Peyer's patch (tissue), 4 donors: ENCODE results near the gene ATRN. TPM values are rescaled to one million over a fixed set of nuclear protein-coding genes. Genes with fewer than 3 reads are reported as not detected.

Experiments used
- DNase-seq, 3 donors: peaks; one replicate each; pipeline ENCODE4 v3.0.0-alpha.2; 2017 to 2019
- H3K27ac ChIP-seq, 4 donors: fragments of 200-600 bp; sonication (generic); one replicate each; pipeline ENCODE4 v1.5.1; 2016 to 2019
- H3K27me3 ChIP-seq, 2 donors: fragments of 200-600 bp; sonication (generic); one replicate each; pipeline ENCODE4 v1.5.1; 2019
- H3K36me3 ChIP-seq, 3 donors: fragments of 200-600 bp; sonication (generic); one replicate each; pipeline ENCODE4 v1.5.1; 2016 to 2019
- H3K4me1 ChIP-seq, 4 donors: fragments of 200-600 bp; sonication (generic); one replicate each; pipeline ENCODE4 v1.5.1; 2016 to 2019
- H3K4me3 ChIP-seq, 4 donors: fragments of 200-600 bp; sonication (generic); 1 replicate in 3 of 4; 2 replicates in 1 of 4; pipeline ENCODE4 v1.5.1; 2016 to 2019; ENCODE audit warnings: mild to moderate bottlenecking in 1 of 4
- H3K9me3 ChIP-seq, 4 donors: fragments of 200-600 bp; sonication (generic); one replicate each; pipeline ENCODE4 v1.5.1; 2016 to 2019; ENCODE audit warnings: mild to moderate bottlenecking in 1 of 4
- CTCF ChIP-seq, 6 experiments: fragments of 450-650 bp in 4 of 6; fragments of 200-600 bp in 2 of 6; sonication (generic) in 1 of 6; IDR thresholded peaks; one replicate each; pipeline ENCODE4 v1.5.1; 2017 to 2019; ENCODE audit warnings: antibody characterized with exemption in 6 of 6, mild to moderate bottlenecking in 3 of 6, moderate library complexity in 1 of 6
- POLR2A ChIP-seq, 2 donors: fragments of 450-650 bp; IDR thresholded peaks; one replicate each; pipeline ENCODE4 v1.5.1; 2017; ENCODE audit warnings: antibody characterized with exemption in 2 of 2, mild to moderate bottlenecking in 2 of 2, moderate library complexity in 2 of 2
- total RNA-seq, 4 donors: library from RNA; depleted of rRNA; stranded (reverse); fragments of >200 nt; gene quantifications; one replicate each; pipeline ENCODE4 v1.1.0, GENCODE V29; 2016

ATRN gene
- total RNA-seq, 4 donors from 2014 or later: 14.9 to 99.5 (median 54.9) TPM

GRCh38 chr20:3449319-3449718, 21.5 kb upstream of the ATRN start:
- no peak for DNase-seq
- H3K27ac ChIP-seq: no peak overlapping the region
- H3K9me3 ChIP-seq: no peaks in the 10 kb centered on the region
- no peak for TF ChIP-seq POLR2A (IDR thresholded peaks at IDR 0.05)
- no peak for TF ChIP-seq CTCF (IDR thresholded peaks at IDR 0.05)
- H3K27me3 ChIP-seq: no peaks in the 10 kb centered on the region
- no peak overlapping the region for H3K4me3 ChIP-seq
- H3K36me3 ChIP-seq: no peaks in the 10 kb centered on the region
- no peaks in the 10 kb centered on the region for H3K4me1 ChIP-seq

- no peaks in the 10 kb centered on the region for H3K4me1 ChIP-seq
- no peaks in the 10 kb centered on the region for H3K36me3 ChIP-seq
- no peak for DNase-seq
- H3K27me3 ChIP-seq: no peaks in the 10 kb centered on the region
- no peaks in the 10 kb centered on the region for H3K9me3 ChIP-seq
- TF ChIP-seq POLR2A (IDR thresholded peaks at IDR 0.05) (no peak), CTCF (IDR thresholded peaks at IDR 0.05) (no peak)
- no peak overlapping the region for H3K4me3 ChIP-seq
- no peak overlapping the region for H3K27ac ChIP-seq
Measured at GRCh38 chr20:3452136-3452535, 18.7 kb upstream of the ATRN start.

GRCh38 chr20:3452690-3453089, 18.1 kb upstream of the ATRN start:
- Histone ChIP-seq H3K9me3 (no peaks in the 10 kb centered on the region), H3K27me3 (no peaks in the 10 kb centered on the region), H3K4me1 (no peaks in the 10 kb centered on the region), H3K27ac (no peak overlapping the region), H3K4me3 (no peak overlapping the region), H3K36me3 (no peaks in the 10 kb centered on the region)
- TF ChIP-seq POLR2A (IDR thresholded peaks at IDR 0.05) (no peak), CTCF (IDR thresholded peaks at IDR 0.05) (no peak)
- no peak for DNase-seq

- TF ChIP-seq POLR2A (IDR thresholded peaks at IDR 0.05): no peak
- TF ChIP-seq CTCF (IDR thresholded peaks at IDR 0.05): no peak
- Histone ChIP-seq H3K4me1 (no peaks in the 10 kb centered on the region), H3K9me3 (no peaks in the 10 kb centered on the region), H3K36me3 (no peaks in the 10 kb centered on the region), H3K27ac (no peak overlapping the region), H3K4me3 (no peak overlapping the region), H3K27me3 (no peaks in the 10 kb centered on the region)
- DNase-seq: no peak
Measured at GRCh38 chr20:3454831-3455230, 16.0 kb upstream of the ATRN start.

- no peak overlapping the region for H3K27ac ChIP-seq
- DNase-seq: no peak
- H3K4me3 ChIP-seq: no peak overlapping the region
- no peaks in the 10 kb centered on the region for H3K27me3 ChIP-seq
- TF ChIP-seq CTCF (IDR thresholded peaks at IDR 0.05) (no peak), POLR2A (IDR thresholded peaks at IDR 0.05) (no peak)
- no peaks in the 10 kb centered on the region for H3K4me1 ChIP-seq
- H3K9me3 ChIP-seq: no peaks in the 10 kb centered on the region
- no peaks in the 10 kb centered on the region for H3K36me3 ChIP-seq
Measured at GRCh38 chr20:3456648-3457047, 14.2 kb upstream of the ATRN start.

GRCh38 chr20:3459881-3460307, 10.9 kb upstream of the ATRN start:
- no peak overlapping the region for H3K4me3 ChIP-seq
- no peak overlapping the region for H3K27ac ChIP-seq
- no peak for TF ChIP-seq CTCF (IDR thresholded peaks at IDR 0.05)
- DNase-seq: no peak
- H3K9me3 ChIP-seq: no peaks in the 10 kb centered on the region
- no peaks in the 10 kb centered on the region for H3K27me3 ChIP-seq
- no peaks in the 10 kb centered on the region for H3K36me3 ChIP-seq
- no peaks in the 10 kb centered on the region for H3K4me1 ChIP-seq
